SK-N-SH (cell line): ENCODE measurements around the gene SEC16A. TPM values are rescaled to one million over a fixed set of nuclear protein-coding genes. Genes with fewer than 3 reads are reported as not detected.

Experiments
- CTCF ChIA-PET: fragments of 300-600, 350-600 bp; formaldehyde crosslinking; extraction: SDS; loops from one replicate; lab custom pipeline; 2021; lab: Yijun Ruan, JAX
- POLR2A ChIA-PET: fragments of 350-600 bp; sonication (Branson Sonifier 250); formaldehyde crosslinking; extraction: SDS; loops from one replicate; lab custom pipeline; 2020; ENCODE audit warnings: antibody characterized with exemption, inconsistent platforms; lab: Yijun Ruan, JAX
- DNase-seq: peaks from one replicate; pipeline ENCODE4 v3.0.0; 2012
- H2AFZ ChIP-seq: fragments of 200-600 bp; sonication (generic); 2 replicates; pipeline ENCODE4 v1.8.1; 2016; ENCODE audit warnings: antibody characterized with exemption, mild to moderate bottlenecking, low read depth
- H3F3A ChIP-seq: fragments of 200-600 bp; sonication (generic); replicated peaks from 2 replicates; pipeline ENCODE3; 2016; ENCODE audit warnings: antibody characterized with exemption, mild to moderate bottlenecking; ENCODE audit not compliant: insufficient read depth
- H3K27ac ChIP-seq, 2 experiments: fragments of 200-500 bp in 1 of 2; fragments of 200-600 bp in 1 of 2; sonication (Bioruptor generic) in 1 of 2; sonication (generic), shearing (Covaris generic) in 1 of 2; 2 replicates each; pipeline versions ENCODE4 v1.5.1 to v1.6.1; 2014 to 2016; ENCODE audit warnings: low read depth in 2 of 2, inconsistent platforms in 1 of 2, low read length in 1 of 2, mild to moderate bottlenecking in 1 of 2, mixed read lengths in 1 of 2
- H3K27me3 ChIP-seq: fragments of 200-600 bp; sonication (generic), shearing (Covaris generic); 2 replicates; pipeline ENCODE4 v1.6.1; 2016; ENCODE audit warnings: mixed run types; ENCODE audit not compliant: insufficient read depth
- H3K36me3 ChIP-seq, 2 experiments: fragments of 200-500 bp in 1 of 2; fragments of 200-600 bp in 1 of 2; sonication (Bioruptor generic) in 1 of 2; sonication (generic) in 1 of 2; replicated peaks in 1 of 2; 2 replicates each; pipeline versions ENCODE3 to v1.5.1; 2014 to 2016; ENCODE audit warnings: low read length in 1 of 2, mild to moderate bottlenecking in 1 of 2; ENCODE audit not compliant: insufficient read depth in 2 of 2, control insufficient read depth in 1 of 2
- H3K4me1 ChIP-seq, 2 experiments: fragments of 200-500 bp in 1 of 2; fragments of 200-600 bp in 1 of 2; sonication (Bioruptor generic) in 1 of 2; sonication (generic), shearing (Covaris generic) in 1 of 2; 2 replicates each; pipeline versions ENCODE4 v1.5.1 to v1.6.1; 2014 to 2016; ENCODE audit warnings: low read depth in 1 of 2, low read length in 1 of 2, mixed run types in 1 of 2; ENCODE audit not compliant: insufficient read depth in 2 of 2, control insufficient read depth in 1 of 2
- H3K4me2 ChIP-seq: fragments of 200-600 bp; sonication (generic), shearing (Covaris generic); 2 replicates; pipeline ENCODE4 v1.6.1; 2017; ENCODE audit warnings: mixed run types
- H3K4me3 ChIP-seq, 2 experiments: fragments of 200-500 bp in 1 of 2; fragments of 200-600 bp in 1 of 2; sonication (Bioruptor generic) in 1 of 2; sonication (generic), shearing (Covaris generic) in 1 of 2; 2 replicates each; pipeline versions ENCODE4 v1.5.1 to v1.8.1; 2014 to 2016; ENCODE audit warnings: low read depth in 2 of 2, inconsistent platforms in 1 of 2, low read length in 1 of 2, mild to moderate bottlenecking in 1 of 2, mixed read lengths in 1 of 2, moderate library complexity in 1 of 2
- H3K79me2 ChIP-seq: fragments of 200-600 bp; sonication (generic); 2 replicates; pipeline ENCODE4 v1.8.1; 2017; ENCODE audit warnings: mild to moderate bottlenecking; ENCODE audit not compliant: insufficient read depth
- H3K9ac ChIP-seq: fragments of 200-600 bp; sonication (generic); 2 replicates; pipeline ENCODE4 v1.6.1; 2017; ENCODE audit warnings: mixed run types
- H3K9me2 ChIP-seq: fragments of 200-600 bp; sonication (generic); 2 replicates; pipeline ENCODE4 v1.6.1; 2017; ENCODE audit warnings: mixed run types
- H3K9me3 ChIP-seq: fragments of 200-600 bp; sonication (generic); 2 replicates; pipeline ENCODE4 v1.6.1; 2017; ENCODE audit warnings: mixed run types, mild to moderate bottlenecking, moderate library complexity
- H4K20me1 ChIP-seq: fragments of 200-600 bp; sonication (generic); 2 replicates; pipeline ENCODE4 v1.6.1; 2017; ENCODE audit warnings: mild to moderate bottlenecking, mixed run types; ENCODE audit not compliant: insufficient read depth
- CHD2 ChIP-seq: fragments of 150-350 bp; IDR thresholded peaks from 2 replicates; pipeline ENCODE4 v1.6.1; 2018; ENCODE audit warnings: low read length; ENCODE audit not compliant: partially characterized antibody
- CTCF ChIP-seq: fragments of 200-600 bp; sonication (generic); IDR thresholded peaks from 2 replicates; pipeline ENCODE4 v1.6.1; 2017; ENCODE audit warnings: antibody characterized with exemption, mild to moderate bottlenecking, moderate library complexity
- FOSL2 ChIP-seq: IDR thresholded peaks from 2 replicates; pipeline ENCODE4 v1.4.0; 2012; ENCODE audit warnings: low read depth, mild to moderate bottlenecking, moderate library complexity, borderline replicate concordance
- GABPA ChIP-seq: IDR thresholded peaks from 2 replicates; pipeline ENCODE4 v1.4.0; 2012; ENCODE audit warnings: low read depth, mild to moderate bottlenecking
- NRF1 ChIP-seq: IDR thresholded peaks from 2 replicates; pipeline ENCODE4 v1.6.1; 2012; ENCODE audit warnings: low read depth, mild to moderate bottlenecking, low read length
- REST ChIP-seq: IDR thresholded peaks from 2 replicates; pipeline ENCODE4 v1.6.1; 2012; ENCODE audit warnings: mild to moderate bottlenecking, low read depth, low read length, moderate library complexity
- RFX5 ChIP-seq: IDR thresholded peaks from 2 replicates; pipeline ENCODE4 v1.6.1; 2012; ENCODE audit warnings: mild to moderate bottlenecking, improper control_type of control experiment, low read length
- TAF1 ChIP-seq: IDR thresholded peaks from 2 replicates; pipeline ENCODE4 v1.6.1; 2012; ENCODE audit warnings: low read depth, mild to moderate bottlenecking, low read length, moderate library complexity, borderline replicate concordance
- YY1 ChIP-seq: IDR thresholded peaks from 2 replicates; pipeline ENCODE4 v1.4.0; 2012; ENCODE audit warnings: low read depth, mild to moderate bottlenecking
- WGBS: methylation state at CpG from one replicate; pipeline ENCODE4 v1.1.6; 2017; ENCODE audit warnings: low lambda C conversion rate; 5-methylcytosine and 5-hydroxymethylcytosine counted together
- polyA plus RNA-seq, 3 experiments: library from polyadenylated mRNA; depleted of rRNA; stranded (reverse); fragments of >200 nt; gene quantifications; 2 replicates each; pipeline ENCODE4 v1.2.3, GENCODE V29; 2012
- TF ChIP-seq, protein P1 (sequence below): fragments of 150-350 bp; IDR thresholded peaks from 2 replicates; pipeline ENCODE4 v1.6.1; 2016; ENCODE audit warnings: mild to moderate bottlenecking, low read depth, low read length

Gene SEC16A
- polyA plus RNA-seq, 1 of the 3 experiments (the other 2 are of a cell fraction): 25.9 TPM

DNA sequence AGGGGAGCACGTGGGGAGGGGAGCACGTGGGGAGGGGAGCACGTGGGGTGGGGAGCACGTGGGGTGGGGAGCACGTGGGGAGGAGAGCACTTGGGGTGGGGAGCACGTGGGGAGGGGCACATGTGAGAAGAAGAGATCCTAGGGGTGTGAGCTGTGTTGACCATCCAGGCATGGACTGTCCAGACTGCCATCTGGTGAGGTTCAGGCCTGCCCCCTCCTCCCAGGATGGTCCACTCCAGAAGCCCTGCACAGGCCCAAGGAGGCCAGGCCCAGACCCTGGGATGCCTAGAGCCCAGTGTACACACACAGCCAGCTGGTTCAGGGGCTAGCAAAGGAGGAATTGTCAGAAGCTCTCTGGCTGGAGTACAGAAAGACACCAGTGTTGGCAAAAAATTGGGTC is 85.2 kb downstream of the SEC16A start:
- Histone ChIP-seq H3K36me3 (peaks cover 26 to 71% of the 10 kb centered on the region in 2 experiments), H3K9me2 (no peaks in the 10 kb centered on the region), H3K4me3 (no peak overlapping the region), H3K27ac (no peak overlapping the region), H3K9me3 (no peaks in the 10 kb centered on the region), H3K27me3 (no peaks in the 10 kb centered on the region), H3K4me1 (peaks cover 3 to 19% of the 10 kb centered on the region in 2 experiments; a peak in 2 of 4 replicates), H3K9ac (no peak overlapping the region), H4K20me1 (peaks cover 5% of the 10 kb centered on the region; the same call in 1 of the 2 replicates), H3K79me2 (peaks cover 38% of the 10 kb centered on the region), H2AFZ (no peak overlapping the region), H3F3A (peaks cover 10% of the 10 kb centered on the region), H3K4me2 (no peak overlapping the region)
- no peak for DNase-seq
- POLR2A ChIA-PET: interaction anchor here (4.0 kb wide), 1 partner anchor 24 kb away, joined by 21 read pairs; the partner anchor contains the start of gene CARD9
- WGBS: 88% methylated on average over 5 of the region's 6 CpGs
- CTCF ChIA-PET: interaction anchor here (0.8 to 6.8 kb wide), 5 partner anchors 23 to 222 kb away, joined by 3 to 42 read pairs (median 3); partner anchors contain the start of gene DNLZ
- TF ChIP-seq FOSL2 (no peak), CTCF (no peak), CHD2 (no peak), GABPA (no peak), NRF1 (no peak), RFX5 (no peak), YY1 (no peak), REST (no peak), TAF1 (no peak)
- TF ChIP-seq, protein P1, sequence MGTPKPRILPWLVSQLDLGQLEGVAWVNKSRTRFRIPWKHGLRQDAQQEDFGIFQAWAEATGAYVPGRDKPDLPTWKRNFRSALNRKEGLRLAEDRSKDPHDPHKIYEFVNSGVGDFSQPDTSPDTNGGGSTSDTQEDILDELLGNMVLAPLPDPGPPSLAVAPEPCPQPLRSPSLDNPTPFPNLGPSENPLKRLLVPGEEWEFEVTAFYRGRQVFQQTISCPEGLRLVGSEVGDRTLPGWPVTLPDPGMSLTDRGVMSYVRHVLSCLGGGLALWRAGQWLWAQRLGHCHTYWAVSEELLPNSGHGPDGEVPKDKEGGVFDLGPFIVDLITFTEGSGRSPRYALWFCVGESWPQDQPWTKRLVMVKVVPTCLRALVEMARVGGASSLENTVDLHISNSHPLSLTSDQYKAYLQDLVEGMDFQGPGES: no peak
